OCI-LY7 (cell line): ENCODE measurements around the gene EIF4A2.

Source experiments
- CTCF ChIP-seq: fragments of 200-600 bp; sonication (generic); conservative IDR thresholded peaks from 2 replicates; pipeline ENCODE4 v1.5.1; 2014; ENCODE audit warnings: mild to moderate bottlenecking, antibody characterized with exemption, low read length, moderate library complexity, mixed read lengths
- EZH2phosphoT487 ChIP-seq: fragments of 200-600 bp; sonication (generic); IDR thresholded peaks from 2 replicates; pipeline ENCODE4 v1.6.1; 2018; ENCODE audit warnings: low read depth, borderline replicate concordance, mild to moderate bottlenecking, mixed run types, antibody characterized with exemption, low read length, moderate library complexity, mixed read lengths

- no peak for TF ChIP-seq CTCF
- no peak for TF ChIP-seq EZH2phosphoT487
These were observed 7.4 kb upstream of the EIF4A2 start for GRCh38 chr3:186775999-186776398.
